ENCODE results near the gene LTC4S. TPM values are rescaled to one million over a fixed set of nuclear protein-coding genes. Genes with fewer than 3 reads are reported as not detected.

Gene LTC4S
- total RNA-seq, 1 donor from 2014 or later = 0.26 TPM

DNA sequence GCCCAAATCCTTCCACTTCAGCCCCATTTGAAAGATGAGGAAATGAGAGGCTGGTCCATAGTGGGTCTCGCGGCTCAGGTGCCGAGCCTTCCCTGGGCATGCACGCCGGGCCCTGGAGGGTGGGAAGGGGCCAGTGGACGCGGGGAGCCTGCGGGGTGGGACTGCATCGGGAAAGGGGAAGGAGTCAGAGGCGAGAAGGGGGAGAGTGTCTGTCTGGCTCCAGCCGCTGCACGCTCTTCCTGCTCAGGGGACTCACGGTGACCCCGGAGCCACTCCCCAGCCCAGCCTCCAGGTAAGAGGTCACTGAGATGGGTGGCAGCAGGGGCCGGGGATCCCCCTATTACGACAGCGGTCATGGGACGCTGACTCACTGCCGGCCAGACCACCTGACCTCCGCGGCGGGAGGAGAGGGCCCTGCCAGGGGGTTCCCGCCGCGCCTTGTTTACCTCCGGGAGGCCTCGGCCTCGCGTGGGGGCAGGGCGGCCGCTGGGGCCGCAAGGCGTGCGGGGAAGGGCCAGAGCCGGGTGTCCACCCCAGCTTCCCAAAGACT is 25.0 kb downstream of the LTC4S start:
- TF ChIP-seq, protein P1, sequence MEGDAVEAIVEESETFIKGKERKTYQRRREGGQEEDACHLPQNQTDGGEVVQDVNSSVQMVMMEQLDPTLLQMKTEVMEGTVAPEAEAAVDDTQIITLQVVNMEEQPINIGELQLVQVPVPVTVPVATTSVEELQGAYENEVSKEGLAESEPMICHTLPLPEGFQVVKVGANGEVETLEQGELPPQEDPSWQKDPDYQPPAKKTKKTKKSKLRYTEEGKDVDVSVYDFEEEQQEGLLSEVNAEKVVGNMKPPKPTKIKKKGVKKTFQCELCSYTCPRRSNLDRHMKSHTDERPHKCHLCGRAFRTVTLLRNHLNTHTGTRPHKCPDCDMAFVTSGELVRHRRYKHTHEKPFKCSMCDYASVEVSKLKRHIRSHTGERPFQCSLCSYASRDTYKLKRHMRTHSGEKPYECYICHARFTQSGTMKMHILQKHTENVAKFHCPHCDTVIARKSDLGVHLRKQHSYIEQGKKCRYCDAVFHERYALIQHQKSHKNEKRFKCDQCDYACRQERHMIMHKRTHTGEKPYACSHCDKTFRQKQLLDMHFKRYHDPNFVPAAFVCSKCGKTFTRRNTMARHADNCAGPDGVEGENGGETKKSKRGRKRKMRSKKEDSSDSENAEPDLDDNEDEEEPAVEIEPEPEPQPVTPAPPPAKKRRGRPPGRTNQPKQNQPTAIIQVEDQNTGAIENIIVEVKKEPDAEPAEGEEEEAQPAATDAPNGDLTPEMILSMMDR (IDR thresholded peaks at IDR 0.05; ENCODE audit: insufficient read depth, low read length, severe bottlenecking) = no peak
- Histone ChIP-seq H3K36me3 (ENCODE audit: control insufficient read depth, insufficient read depth, low read length) (peaks cover 16% of the 10 kb centered on the region), H3K4me3 (ENCODE audit: low read depth, low read length) (peak overlapping the region; percentile 19), H3K27me3 (ENCODE audit: control insufficient read depth, insufficient read depth, low read length) (no peaks in the 10 kb centered on the region)
- DNase-seq (ENCODE audit: low read depth) (peak; percentile 84), FAIRE-seq (no peak)

DNA sequence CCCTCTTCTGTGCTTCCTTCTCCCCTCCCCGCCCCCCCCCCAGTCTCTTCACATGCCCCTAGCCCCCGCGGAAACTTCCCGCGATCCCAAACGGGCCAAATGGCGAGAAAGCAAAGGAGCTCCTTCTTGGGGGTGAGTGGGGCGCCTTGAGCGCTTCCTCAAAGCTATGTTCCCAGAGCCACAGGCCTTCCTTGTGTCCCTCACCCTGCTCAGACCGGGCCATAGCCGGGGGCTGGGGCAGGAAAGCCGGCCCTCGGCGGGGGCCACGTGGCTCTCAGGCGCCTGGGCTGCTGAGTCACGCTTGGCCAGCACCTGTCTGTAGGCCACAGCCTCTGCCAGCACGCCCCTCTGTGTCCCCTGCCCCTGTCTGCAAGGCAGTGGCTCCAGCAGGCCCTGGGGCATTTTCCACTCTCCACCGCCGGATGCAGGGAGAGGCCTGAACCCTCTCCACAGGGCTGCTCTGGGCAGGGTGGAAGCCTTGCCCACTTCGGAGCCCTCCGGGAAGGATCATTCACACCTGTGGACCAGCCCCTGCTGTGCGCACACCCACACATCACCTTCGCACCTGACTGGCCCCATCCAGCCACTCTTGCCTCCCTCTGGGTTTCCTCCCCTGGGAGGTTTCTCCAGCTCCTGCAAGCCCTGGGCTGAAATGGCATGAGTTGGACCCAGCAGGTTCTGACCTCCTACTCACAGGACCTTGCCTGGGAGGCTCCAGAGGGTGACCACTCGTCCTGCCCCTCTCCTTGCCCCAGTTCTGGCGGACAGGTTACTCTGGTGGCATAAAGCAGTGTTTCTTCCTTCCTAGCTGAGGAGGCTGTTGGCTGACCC is 25.7 kb downstream of the LTC4S start:
- H3K4me3 ChIP-seq (ENCODE audit: low read depth, low read length) = no peak overlapping the region
- TF ChIP-seq, protein P1 (IDR thresholded peaks at IDR 0.05; ENCODE audit: insufficient read depth, low read length, severe bottlenecking) = no peak
- H3K36me3 ChIP-seq (ENCODE audit: control insufficient read depth, insufficient read depth, low read length) = peaks cover 23% of the 10 kb centered on the region
- DNase-seq (ENCODE audit: low read depth) (peak; percentile 45), FAIRE-seq (no peak)
- no peaks in the 10 kb centered on the region for H3K27me3 ChIP-seq (ENCODE audit: control insufficient read depth, insufficient read depth, low read length)

DNA sequence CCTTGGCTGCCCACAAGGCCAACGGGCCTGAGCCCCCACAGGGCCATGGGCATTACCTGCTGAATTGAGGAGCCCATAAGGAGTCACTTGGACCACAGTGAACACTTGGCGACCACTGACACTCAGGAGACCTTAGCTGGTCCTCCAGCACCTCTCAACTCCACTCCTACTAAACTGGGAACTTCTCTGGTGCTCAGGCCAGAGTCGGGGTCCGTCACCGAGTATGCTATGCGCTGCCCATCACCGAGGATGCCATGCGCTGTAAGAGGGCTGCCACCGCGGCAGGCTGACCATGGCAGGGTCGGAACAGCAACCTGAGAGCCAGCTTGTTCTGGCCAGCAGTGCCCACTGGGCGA is 26.3 kb downstream of the LTC4S start:
- DNase-seq (ENCODE audit: low read depth) (no peak), FAIRE-seq (no peak)
- TF ChIP-seq, protein P1 (IDR thresholded peaks at IDR 0.05; ENCODE audit: insufficient read depth, low read length, severe bottlenecking) = no peak
- Histone ChIP-seq H3K27me3 (ENCODE audit: control insufficient read depth, insufficient read depth, low read length) (no peaks in the 10 kb centered on the region), H3K4me3 (ENCODE audit: low read depth, low read length) (peak overlapping the region; percentile 92), H3K36me3 (ENCODE audit: control insufficient read depth, insufficient read depth, low read length) (peaks cover 29% of the 10 kb centered on the region)

DNA sequence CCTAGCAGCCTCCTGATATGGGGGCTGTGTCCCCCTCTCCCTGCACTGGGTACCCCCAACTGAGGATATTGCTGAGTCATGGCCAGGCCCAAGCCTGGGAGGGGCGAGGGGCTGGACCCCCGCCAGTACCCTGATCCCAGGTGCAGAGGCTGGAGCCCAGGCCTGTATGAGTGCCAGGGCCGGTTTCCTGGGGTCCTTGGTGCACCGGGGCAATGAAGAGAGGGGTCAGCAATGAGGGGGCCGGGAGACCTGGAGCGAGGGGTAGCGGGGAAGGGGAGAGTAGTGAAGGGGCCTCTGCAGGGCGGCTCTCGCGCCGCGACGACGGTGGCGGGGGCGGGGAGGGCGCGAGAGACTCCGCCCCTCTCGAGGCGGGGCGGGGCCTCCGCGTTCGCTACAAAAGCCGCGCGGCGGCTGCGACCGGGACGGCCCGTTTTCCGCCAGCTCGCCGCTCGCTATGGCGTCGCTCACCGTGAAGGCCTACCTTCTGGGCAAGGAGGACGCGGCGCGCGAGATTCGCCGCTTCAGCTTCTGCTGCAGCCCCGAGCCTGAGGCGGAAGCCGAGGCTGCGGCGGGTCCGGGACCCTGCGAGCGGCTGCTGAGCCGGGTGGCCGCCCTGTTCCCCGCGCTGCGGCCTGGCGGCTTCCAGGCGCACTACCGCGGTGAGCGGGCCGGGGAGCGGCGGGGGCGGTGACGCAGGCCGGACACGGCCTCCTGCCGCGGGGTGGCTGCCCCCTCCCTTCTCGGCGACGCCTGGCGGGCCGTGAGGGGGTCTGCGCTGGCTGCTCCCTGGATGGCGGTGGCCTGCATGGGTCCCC is 26.9 kb downstream of the LTC4S start, which contains the start of gene SQSTM1:
Gene SQSTM1 (plus strand): TSS at position 423 of the 815 bp plus-strand sequence. CDS start 32 bp downstream, at position 455.
- FAIRE-seq (no peak), DNase-seq (ENCODE audit: low read depth) (peak; percentile 45)
- TF ChIP-seq, protein P1 (IDR thresholded peaks at IDR 0.05; ENCODE audit: insufficient read depth, low read length, severe bottlenecking) = peak; percentile 10

DNA sequence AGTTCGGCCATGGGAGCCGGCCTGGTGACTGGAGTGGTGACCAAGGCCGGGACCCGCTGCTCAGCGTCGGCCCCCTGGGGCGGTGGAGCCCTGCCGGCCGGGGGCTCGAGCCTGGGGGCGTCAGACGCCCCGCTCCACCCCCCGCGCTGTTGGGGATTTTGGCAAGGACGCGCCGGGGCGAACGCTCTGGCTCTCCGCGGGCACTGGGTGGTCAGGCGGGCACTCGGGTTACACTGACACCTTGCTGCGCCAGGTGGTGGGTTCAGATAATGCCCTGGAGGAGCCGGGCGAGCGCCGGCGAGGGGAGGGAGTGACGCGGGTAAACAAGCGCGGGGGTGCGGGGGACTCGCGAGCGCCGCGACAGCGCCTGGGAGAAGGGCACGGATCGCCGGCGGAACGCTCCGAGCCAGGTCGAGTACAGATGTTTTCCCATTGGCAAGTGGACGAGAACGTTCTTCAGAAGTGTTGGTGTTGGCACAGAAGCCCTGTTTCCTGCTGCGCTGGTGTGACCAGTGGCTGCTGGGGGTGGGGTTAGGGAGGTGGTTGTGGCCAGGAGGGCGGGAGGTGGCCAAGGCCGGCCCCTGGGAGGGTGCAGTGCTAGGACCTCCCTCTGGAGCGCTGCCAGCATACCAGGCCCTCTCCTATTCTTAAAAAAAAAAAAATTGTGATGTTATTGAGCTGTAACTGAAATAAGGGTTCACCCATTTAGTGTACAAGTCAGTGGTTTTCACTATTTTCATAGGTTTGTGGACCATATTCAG is 27.7 kb downstream of the LTC4S start:
- peak; percentile 80 for DNase-seq (ENCODE audit: low read depth)
- no peaks in the 10 kb centered on the region for H3K27me3 ChIP-seq (ENCODE audit: control insufficient read depth, insufficient read depth, low read length)
- peaks cover 38% of the 10 kb centered on the region for H3K36me3 ChIP-seq (ENCODE audit: control insufficient read depth, insufficient read depth, low read length)
- no peak for FAIRE-seq
- H3K4me3 ChIP-seq (ENCODE audit: low read depth, low read length) = peak overlapping the region; percentile 92
- TF ChIP-seq, protein P1 (IDR thresholded peaks at IDR 0.05; ENCODE audit: insufficient read depth, low read length, severe bottlenecking) = no peak

More for the DNA sequence above, 26.9 kb downstream of the LTC4S start, which contains the start of gene SQSTM1:
- Histone ChIP-seq H3K27me3 (ENCODE audit: control insufficient read depth, insufficient read depth, low read length) (no peaks in the 10 kb centered on the region), H3K4me3 (ENCODE audit: low read depth, low read length) (peak within 1 kb of the TSS; percentile 92), H3K36me3 (ENCODE audit: control insufficient read depth, insufficient read depth, low read length) (peaks cover 35% of the 10 kb centered on the region)
